Mammary epithelial cell (primary cell): ENCODE results near the gene MIGA1.

Experiments used
- CTCF ChIP-seq, 2 donors: IDR thresholded peaks in 1 of 2; conservative IDR thresholded peaks in 1 of 2; 2 replicates each; pipeline ENCODE4 v1.5.1; 2011 to 2012; ENCODE audit warnings: inconsistent platforms in 2 of 2, low read length in 2 of 2, mild to moderate bottlenecking in 2 of 2, control low read depth in 1 of 2, low read depth in 1 of 2; ENCODE audit not compliant: insufficient read depth in 1 of 2; ENCODE audit errors: extremely low read depth in 1 of 2
- EZH2 ChIP-seq: IDR thresholded peaks from 2 replicates; pipeline ENCODE4 v1.6.1; 2012; ENCODE audit warnings: low read length, inconsistent platforms, borderline replicate concordance

- TF ChIP-seq CTCF (conservative IDR thresholded peaks at IDR 0.05 in 1 of 2, IDR thresholded peaks at IDR 0.05 in 1 of 2; ENCODE audit: extremely low read depth in 1 of 2, insufficient read depth in 1 of 2, low read depth in 1 of 2, low read length in 2 of 2) (peak in 1 of 2 donors; percentile 2), EZH2 (no peak)
Observed at GRCh38 chr1:77888081-77888780, 108.8 kb downstream of the MIGA1 start, which contains the start of gene NEXN.
